ENCODE measurements around the gene RELN.

RELN gene

DNA sequence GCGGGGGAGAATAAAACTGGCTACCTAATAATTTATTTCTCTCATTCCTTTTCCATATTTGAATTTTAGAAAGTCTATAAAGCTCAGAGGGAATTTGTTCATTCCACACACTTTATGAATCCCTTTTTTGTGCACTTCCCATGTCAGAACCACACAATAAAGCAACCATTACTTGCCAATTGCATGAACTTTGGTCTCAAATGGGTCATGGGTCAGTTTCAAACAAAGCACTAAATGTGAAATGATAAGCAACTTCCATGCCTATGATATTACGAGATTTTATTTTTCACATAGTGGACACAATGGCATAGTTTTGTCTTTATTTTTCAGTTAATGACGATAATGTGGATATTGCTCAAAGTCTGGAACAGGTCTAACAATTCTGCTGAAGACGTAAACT lies 18.6 kb upstream of the RELN start:
- TF ChIP-seq, protein P1, sequence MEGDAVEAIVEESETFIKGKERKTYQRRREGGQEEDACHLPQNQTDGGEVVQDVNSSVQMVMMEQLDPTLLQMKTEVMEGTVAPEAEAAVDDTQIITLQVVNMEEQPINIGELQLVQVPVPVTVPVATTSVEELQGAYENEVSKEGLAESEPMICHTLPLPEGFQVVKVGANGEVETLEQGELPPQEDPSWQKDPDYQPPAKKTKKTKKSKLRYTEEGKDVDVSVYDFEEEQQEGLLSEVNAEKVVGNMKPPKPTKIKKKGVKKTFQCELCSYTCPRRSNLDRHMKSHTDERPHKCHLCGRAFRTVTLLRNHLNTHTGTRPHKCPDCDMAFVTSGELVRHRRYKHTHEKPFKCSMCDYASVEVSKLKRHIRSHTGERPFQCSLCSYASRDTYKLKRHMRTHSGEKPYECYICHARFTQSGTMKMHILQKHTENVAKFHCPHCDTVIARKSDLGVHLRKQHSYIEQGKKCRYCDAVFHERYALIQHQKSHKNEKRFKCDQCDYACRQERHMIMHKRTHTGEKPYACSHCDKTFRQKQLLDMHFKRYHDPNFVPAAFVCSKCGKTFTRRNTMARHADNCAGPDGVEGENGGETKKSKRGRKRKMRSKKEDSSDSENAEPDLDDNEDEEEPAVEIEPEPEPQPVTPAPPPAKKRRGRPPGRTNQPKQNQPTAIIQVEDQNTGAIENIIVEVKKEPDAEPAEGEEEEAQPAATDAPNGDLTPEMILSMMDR (conservative IDR thresholded peaks at IDR 0.05): no peak
- no peak overlapping the region for H3K27ac ChIP-seq

DNA sequence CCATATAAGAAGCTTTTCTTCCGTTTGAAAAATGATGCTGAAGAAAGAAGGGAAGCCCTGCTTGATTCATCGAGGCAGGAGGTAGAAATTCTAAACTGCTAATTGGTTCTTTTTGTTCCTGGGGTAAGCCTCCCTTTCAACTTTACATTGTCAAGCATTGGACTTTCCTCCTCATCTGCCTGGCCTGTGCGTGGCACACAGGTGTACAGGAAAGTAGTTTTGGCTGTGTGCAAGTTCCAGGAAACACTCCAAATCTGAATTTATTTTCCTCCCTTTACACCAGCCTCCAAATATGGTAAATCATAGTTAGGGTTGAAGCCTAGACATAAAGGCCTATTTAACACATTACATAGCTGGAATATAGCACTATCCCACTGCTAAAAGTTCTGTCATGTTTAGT lies 18.2 kb upstream of the RELN start:
- TF ChIP-seq, protein P1 (conservative IDR thresholded peaks at IDR 0.05): no peak

DNA sequence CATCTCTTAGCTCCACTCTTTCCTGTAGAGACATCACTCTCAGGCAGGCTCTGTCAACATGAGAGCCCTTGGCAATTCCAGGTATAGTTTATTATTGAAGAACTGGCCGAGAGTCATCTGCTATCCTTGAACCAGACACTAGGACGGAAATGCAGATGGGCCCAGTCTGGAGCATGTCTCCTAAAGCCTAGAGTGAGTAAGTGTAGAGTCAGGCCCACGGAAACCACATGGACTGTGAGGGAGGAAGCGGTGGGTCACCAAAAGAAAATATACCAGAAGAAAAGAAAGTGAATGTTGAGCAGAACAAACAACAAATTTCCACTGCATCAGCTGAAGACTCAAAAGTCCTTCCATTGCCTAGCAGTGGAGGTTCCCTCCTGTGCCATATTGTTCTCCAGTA lies 15.7 kb upstream of the RELN start:
- TF ChIP-seq, protein P1 (conservative IDR thresholded peaks at IDR 0.05): no peak
- no peak overlapping the region for H3K27ac ChIP-seq

More for the DNA sequence above, 18.2 kb upstream of the RELN start:
- no peak overlapping the region for H3K27ac ChIP-seq

DNA sequence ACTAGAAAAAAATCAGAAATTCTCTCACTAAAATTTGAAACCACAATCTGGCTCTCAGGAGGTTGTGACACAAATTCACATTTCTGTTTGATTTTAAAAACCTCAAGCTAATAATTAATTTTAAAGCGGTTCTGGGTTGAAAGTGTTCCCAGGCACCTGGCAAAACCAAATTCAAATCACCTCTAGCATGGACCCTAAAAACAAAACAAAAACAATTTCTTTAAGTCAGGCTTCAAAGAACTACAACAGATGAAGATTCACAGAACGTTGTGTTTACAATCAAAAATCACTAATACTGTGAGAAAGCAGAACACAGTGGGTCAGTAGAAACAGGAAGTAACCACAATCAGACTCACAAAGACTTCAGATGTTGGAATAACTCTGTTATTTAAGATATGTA lies 7.2 kb upstream of the RELN start:
- H3K27ac ChIP-seq: no peak overlapping the region
- TF ChIP-seq, protein P1 (conservative IDR thresholded peaks at IDR 0.05): no peak

DNA sequence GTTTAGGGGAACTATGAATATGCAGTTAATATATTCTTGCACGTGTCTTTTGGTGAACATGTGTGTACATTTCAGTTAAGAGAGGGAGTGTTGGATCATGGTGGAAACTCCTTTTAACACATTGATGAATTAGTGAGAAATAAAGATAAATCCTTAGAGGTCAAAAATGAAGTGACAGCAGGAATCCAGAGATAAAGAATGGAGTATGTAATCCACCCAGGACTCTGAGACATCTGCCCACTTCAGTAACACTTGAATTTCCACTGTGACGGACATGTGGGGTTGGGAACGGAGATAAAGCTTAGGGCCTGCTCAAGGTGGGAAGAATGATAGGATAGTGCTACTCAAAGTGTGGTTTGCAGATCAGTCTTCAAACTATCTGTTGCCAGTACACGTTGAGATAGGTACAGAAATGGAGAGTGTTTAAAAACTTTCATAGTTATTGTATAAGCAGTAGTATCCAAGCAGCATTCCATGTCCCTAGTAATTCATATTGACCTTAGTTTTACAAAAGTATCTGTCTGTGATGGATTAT lies 6.6 kb upstream of the RELN start:
- TF ChIP-seq, protein P1 (conservative IDR thresholded peaks at IDR 0.05): no peak
- H3K27ac ChIP-seq: no peak overlapping the region

DNA sequence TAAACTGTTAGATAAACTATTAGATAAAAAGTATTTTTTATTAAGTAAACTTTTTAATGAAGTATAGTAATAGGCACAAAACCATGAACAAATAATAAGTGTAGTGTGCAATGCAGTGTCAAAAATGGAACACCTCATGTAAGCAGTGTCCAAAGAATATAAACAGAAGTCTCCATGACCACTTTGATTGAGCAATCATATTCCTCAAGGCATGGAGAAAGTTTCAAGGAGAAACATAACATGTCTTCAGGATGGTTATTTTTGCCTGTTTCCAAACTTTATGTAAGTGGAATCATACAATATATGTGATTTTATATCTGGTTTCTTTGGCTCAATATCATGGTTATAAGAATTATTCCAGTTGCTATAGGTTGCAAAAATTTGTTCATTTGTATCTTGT lies 6.1 kb upstream of the RELN start:
- TF ChIP-seq, protein P1 (conservative IDR thresholded peaks at IDR 0.05): no peak

DNA sequence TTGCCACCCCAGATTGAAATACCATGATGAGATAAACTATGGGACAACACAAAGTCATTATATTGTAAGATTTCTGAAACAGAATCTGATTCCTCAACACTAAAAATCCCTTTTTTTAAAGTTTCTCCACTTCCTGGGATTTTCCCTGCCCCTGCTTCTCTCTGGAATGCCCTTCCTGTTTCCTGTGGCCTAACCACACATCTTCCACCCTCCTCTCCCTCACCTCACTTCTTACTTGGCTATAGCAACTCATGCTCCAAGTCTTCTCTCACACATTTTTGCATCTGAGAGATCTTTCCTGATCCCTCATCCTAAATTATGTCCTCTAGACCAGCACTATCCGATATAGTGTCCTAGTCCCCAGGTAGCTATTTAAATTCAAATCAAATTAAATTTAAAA lies 4.1 kb upstream of the RELN start:
- TF ChIP-seq, protein P1 (conservative IDR thresholded peaks at IDR 0.05): no peak
- no peak overlapping the region for H3K27ac ChIP-seq

More for the DNA sequence above, 6.1 kb upstream of the RELN start:
- H3K27ac ChIP-seq: no peak overlapping the region

Data from VCaP (cell line).